22Rv1 (cell line): ENCODE data around the gene TWNK.

ENCODE experiments used
- H3K27ac ChIP-seq: fragments of 450-650 bp; 2 replicates; pipeline ENCODE4 v1.5.1; 2017
- CTCF ChIP-seq: fragments of 450-650 bp; IDR thresholded peaks from 2 replicates; pipeline ENCODE4 v1.5.1; 2017; ENCODE audit warnings: mild to moderate bottlenecking
- ZFX ChIP-seq: fragments of 450-650 bp; IDR thresholded peaks from 2 replicates; pipeline ENCODE4 v1.6.1; 2017; ENCODE audit warnings: antibody characterized with exemption, borderline replicate concordance

TWNK gene

GRCh38 chr10:101035314-101035713 lies 48.0 kb downstream of the TWNK start:
- no peak overlapping the region for H3K27ac ChIP-seq
- TF ChIP-seq CTCF = no peak
- TF ChIP-seq ZFX = no peak

GRCh38 chr10:101035916-101036702 lies 48.8 kb downstream of the TWNK start:
- H3K27ac ChIP-seq = no peak overlapping the region
- TF ChIP-seq ZFX = no peak
- TF ChIP-seq CTCF = no peak

- no peak for TF ChIP-seq CTCF
- no peak for TF ChIP-seq ZFX
- no peak overlapping the region for H3K27ac ChIP-seq
These were observed 49.4 kb downstream of the TWNK start for GRCh38 chr10:101036726-101037125.

GRCh38 chr10:101038484-101038883 lies 51.1 kb downstream of the TWNK start:
- peak overlapping the region; percentile 99; the same call in 1 of the 2 replicates for H3K27ac ChIP-seq
- no peak for TF ChIP-seq CTCF
- TF ChIP-seq ZFX = no peak

GRCh38 chr10:101040061-101040460 lies 52.7 kb downstream of the TWNK start:
- peak overlapping the region; percentile 99; the same call in 1 of the 2 replicates for H3K27ac ChIP-seq
- no peak for TF ChIP-seq ZFX
- no peak for TF ChIP-seq CTCF

- TF ChIP-seq CTCF = no peak
- no peak for TF ChIP-seq ZFX
- peak overlapping the region; percentile 99 for H3K27ac ChIP-seq
These were observed 53.5 kb downstream of the TWNK start for GRCh38 chr10:101040851-101041250.

GRCh38 chr10:101041252-101041761 lies 54.0 kb downstream of the TWNK start:
- no peak for TF ChIP-seq ZFX
- TF ChIP-seq CTCF = peak; percentile 81
- H3K27ac ChIP-seq = peak overlapping the region; percentile 99
